AG20443 (cell line): ENCODE data around the gene HSPB9.
"Not testable (repeated sequence)": the region's sequence is repeated elsewhere in the genome, so short reads cannot be mapped to it uniquely, and the experiment has no call there.

Experiments
- DNase-seq: peaks from one replicate; pipeline ENCODE4 v3.0.0; 2012; ENCODE audit warnings: low spot score, mixed read lengths

The HSPB9 gene

DNA sequence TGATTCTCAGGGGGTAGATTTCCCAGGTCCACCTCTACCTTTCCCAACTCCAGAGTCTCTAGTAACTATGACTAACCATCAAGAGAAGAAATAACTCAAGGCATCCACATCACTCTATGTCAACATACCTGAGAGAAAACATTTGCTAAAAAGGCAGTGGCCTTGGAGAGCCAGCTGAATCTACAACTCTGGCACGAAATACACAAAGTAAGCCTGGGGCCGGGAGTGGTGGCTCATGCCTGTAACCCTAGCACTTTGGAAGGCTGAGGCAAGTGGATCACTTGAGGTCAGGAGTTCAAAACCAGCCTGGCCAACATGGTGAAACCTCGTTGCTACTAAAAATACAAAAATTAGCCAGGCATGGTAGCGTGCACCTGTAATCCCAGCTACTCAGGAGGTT is 20.5 kb downstream of the HSPB9 start:
- not testable (repeated sequence) for DNase-seq

DNA sequence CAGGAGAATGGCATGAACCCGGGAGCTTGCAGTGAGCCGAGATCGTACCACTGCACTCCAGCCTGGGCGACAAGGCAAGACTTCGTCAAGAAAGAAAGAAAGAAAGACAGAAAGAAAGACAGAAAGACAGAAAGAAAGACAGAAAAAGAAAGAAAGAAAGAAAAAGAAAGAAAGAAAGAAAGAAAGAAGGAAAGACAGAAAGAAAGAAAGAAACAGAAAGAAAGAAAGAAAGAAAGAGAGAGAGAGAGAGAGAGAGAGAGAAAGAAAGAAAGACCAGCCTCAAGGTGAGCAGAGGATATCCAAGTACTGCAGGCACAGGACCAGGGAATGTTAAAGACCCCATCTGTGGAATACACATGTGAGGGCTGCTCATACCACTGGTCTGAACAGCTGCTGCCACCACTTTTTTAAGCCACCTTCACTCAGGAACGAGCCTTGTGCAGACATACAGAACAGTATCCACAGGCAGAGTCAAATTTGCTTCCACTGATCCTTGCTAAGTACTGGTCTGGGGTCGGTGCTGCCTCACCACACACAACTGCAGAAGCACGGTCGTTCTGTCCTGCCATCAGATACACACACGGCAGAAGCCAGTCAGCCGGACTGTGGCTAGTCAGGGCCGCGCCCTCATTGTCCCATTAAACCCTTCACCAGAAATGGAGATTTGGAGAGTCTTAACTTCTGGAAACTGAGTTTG is 24.5 kb downstream of the HSPB9 start:
- DNase-seq: no peak

DNA sequence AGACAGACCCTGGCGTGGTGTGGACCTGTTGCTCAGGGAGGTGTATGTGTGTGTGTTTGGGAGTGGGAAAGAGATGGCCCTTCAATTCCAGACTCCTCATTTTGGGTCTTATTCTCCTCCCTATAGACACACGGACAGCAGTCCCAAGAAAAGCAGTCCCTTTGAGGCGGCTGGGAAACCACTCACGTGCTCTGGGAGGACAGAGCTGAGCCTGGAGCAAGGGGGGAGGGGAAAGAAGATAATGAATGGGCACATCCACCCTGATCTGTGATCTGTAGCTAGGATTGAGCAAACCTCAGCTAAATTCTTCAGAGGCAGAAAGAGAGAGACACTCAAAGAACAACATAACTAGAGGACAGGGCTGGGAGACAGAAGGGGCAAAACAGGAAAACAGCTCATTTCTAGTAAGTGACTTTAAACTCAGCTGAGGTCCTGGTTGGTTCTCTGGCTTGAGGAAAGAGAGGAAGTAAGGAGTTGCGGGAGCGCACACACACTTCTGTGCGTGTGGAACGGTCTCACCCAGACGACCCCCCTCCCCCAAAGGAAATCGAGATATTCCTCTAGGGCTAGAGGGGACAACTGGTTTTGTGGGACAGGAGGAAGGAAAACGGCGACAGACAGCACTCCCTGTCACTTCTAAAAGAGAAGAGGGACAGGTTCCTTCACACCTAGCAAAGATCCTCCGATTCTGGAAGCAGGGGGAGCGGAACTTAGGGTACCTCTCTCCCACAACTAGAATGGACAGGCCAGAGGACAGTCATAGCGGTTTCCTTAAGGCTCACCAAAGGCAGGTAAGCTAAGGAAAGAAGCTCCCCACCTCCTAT is 31.5 kb downstream of the HSPB9 start:
- no peak for DNase-seq

DNA sequence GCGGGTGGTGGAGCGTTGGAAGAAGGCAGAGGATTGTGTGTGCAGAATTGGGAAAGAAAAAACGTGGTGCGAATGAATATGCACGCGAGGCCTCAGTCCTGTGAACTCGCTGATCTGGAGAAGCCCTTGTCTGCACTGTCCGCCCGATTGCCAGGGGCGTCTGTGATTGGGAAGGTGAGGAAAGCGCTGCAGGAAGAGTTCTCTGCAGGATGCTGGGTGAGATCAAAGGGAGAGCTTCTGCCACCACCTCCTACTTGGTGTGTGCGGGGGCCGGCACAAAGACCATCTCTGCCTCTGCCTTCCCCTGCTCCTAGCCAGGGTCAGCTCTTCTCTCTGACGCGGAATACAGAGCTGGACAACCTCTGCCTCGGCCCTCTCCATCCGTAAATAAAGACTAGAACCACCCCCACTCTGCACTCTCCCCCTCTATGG is 33.0 kb downstream of the HSPB9 start:
- DNase-seq: no peak

DNA sequence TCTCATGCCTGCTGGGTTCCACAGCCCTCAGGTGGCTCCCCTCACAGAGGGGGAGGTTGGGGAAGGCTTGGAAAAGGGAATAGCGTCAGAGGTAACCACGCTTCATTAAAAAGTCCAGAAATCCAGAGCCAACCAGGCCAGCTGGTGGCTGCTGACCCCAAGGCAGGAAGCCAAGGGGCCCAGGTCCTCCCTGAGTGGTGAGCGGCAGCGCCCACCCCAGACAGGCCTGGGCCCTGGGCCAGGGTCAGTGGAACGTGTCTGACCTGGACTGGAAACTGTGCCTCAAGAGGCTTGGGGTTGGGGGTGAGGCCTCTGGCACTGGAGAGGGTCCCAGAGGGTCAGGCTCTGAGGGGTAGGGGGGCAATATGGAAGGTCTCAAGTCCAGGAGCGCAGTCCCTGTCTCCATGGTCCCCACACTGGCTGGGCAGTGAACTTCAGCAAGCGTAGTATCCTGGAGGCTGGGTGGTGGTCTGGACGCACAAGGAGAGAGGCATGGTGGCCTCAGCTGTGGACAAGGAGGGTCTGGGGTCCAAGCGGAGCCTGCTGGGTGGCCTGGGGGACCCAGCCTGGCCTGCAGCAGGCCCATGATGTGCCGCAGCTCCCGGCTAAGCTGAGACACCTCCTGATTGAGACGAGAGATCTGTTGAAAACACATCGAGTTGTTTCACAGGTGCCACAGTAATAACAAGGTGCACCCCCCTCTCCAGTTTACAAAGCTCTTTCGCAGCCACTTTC is 37.4 kb downstream of the HSPB9 start:
- DNase-seq: no peak

DNA sequence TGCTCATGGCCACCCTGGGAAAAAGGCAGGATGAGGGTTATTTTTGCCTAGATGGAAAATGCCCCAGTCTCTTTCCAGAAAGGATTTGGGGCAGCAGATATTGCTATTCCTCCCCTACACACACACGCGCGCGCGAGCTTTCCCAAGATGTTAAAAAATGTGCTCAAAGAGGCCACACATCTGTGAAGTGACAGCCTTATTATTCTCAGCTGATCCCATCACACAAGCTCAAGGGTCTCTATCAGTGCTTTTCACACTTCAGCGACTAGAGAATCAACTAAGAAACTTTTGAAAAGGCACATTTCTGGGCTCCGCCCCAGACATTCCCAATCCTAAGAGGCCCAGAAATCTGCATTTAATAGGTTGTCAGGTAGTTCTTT is 37.9 kb downstream of the HSPB9 start:
- no peak for DNase-seq

DNA sequence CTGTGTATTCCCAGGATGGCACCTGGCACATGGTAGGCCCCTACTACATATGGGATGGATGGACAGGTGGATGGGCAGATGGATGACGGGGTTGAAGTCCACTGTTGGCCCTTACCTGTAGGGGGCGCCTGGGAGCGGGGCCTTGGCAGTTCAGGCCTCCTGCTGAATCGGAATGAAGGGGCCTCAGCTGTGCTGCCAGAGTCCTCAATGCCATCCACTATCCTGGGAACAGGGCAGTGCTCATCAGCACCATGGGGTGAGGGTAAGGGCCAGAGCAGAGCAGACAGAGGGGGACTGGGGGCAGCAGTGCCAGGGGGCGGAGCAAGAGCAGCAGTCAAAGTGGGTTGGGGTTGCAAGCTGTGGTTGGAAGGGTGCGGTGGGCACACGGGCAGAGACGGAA is 40.5 kb downstream of the HSPB9 start:
- DNase-seq: no peak

DNA sequence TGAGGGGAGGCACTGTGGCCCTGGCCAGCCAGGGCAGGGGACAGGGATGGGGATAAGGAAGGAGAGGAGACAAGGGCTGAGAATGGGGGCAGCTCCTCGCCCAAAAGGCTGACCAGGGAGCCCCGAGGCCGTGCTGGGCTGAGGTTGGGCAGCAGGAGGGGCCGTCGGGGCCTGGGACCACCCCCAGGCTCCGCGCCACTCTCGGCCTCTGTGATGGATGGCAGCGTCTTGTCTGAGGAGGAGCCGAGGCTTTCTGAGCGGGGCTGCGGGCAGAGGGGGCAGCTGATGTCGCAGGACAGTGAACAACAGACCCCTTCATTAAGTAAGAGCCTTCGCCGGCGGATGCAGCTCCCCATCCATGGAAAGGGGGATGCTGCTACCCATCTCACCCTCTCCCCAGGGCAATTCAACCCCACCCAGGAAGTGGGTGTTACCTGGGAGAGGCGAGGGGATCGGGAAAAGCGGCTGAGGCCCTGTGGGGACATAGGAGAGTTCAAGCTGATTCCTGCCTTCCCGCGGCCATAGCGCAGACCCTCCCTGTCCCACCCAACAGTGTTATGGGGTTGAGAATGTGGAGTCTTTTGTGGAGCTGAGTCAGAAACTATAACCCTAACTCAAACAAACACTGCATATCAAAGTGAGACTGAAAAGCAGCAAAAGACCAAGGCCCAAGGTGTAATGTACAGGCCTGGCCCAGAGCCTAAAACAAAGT is 41.2 kb downstream of the HSPB9 start:
- no peak for DNase-seq

DNA sequence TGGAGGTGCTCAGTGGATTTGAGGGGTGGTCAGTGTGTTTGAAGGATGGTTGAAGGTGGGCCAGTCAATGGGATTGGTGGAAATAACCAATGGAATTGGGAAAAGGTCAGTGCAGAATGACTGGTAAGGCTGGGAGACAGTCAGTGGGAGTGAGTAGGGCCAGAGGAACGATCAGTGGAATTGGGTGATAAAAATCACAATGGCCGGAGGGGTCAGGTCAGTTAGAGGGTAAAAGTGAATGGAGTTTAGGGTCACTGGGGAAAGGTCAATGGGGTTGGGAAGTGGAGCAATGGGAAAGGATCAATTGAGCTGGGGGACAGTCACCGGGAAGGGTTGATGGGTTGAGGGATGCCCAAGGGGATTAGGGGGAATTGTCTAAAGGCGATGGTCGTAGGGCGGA is 43.1 kb downstream of the HSPB9 start:
- no peak for DNase-seq

DNA sequence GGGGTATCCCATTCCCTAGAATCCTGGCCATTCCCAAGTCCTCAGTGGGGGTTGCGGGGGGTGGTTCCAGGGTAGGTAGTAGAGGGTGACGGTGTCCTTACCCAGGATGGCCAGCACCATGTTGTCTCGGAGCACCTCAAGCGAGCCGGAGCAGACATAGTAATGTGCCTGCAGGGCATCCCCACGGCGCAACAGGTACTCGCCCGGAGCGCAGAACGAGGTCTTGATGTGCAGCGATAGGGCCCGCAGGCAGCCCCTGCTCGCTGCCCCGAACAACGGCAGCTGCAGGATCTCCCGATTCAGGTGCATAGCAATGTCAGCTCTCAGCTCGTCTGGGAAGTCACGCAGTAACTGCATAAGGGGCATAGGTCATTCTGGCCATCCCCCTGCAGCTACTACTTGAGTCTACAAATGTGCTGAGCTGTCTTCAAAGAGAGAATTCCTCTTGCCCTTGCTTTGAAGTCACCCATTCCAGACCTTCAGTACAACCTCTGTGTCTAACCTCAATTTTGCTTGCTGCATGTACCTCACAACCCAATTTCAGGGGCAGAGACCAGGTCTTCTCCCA is 43.7 kb downstream of the HSPB9 start:
- no peak for DNase-seq

DNA sequence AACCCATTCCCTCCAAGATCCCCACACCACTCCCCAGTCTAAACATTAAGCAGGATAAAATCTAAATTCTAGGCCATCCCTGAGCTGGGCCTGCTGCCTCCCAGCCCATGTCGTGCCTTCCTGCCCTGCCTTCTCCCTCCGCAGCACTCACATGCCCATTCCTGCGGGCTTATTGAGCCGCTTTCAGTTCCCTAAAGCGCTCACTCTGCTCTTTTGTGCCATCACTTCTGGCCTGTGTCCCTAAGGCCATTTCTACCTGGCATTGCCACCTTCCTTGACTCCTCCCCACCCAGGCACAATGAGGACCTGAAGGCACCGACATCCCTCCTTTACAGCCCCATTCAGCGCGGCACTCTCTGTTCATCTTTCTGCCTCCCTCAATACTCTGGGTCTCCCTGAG is 45.2 kb downstream of the HSPB9 start:
- no peak for DNase-seq

DNA sequence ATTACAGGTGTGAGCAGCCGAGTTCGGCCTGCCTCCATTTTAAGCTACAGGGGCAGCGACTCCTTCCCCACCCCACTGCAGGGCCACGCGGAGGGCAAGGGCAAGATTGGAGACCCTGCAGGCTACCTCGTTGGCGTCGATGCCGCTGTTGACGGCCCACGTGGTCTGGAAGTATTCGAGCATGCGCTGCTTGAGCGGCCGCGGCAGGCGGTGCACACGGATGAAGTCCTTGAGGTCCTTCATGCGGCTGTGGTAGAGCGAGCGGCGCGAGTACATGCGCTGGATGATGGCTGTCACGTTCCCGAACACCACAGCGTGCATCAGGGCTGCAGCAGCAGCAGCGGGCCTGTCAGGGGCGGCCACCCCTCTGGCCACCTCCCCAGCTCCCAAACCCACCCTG is 46.7 kb downstream of the HSPB9 start:
- DNase-seq: no peak

DNA sequence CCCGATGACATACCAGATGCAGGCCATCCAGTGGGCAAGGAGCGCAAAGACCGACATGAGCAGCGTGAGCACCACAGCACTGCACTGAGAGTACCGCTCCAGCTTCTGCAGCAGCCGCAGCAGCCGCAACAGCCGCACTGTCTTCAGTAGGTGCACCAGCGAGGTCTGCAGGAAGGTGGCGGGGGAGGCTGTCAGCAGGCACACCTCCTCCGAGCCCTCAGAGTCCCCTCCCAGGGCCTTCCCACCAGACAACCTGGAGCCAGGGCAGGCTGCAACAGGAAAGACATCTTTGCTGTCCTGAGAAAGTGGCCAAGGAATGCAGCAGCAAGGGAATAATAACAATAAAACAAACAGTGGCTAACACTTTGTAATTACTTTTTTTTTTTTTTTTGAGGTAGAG is 49.2 kb downstream of the HSPB9 start:
- no peak for DNase-seq
